Measurements from ENCODE around the gene RNF186.
"Not testable (repeated sequence)": the region's sequence is repeated elsewhere in the genome, so short reads cannot be mapped to it uniquely, and the experiment has no call there.

Gene RNF186

GRCh38 chr1:19852036-19852435 is 37.0 kb upstream of the RNF186 start:
- no peak overlapping the region for H3K4me3 ChIP-seq (ENCODE audit: low read length)
- no peaks in the 10 kb centered on the region for H3K36me3 ChIP-seq (replicated peaks; ENCODE audit: insufficient read depth, low read length)
- H3K9ac ChIP-seq (ENCODE audit: low read length), result no peak overlapping the region
- H3K4me2 ChIP-seq (ENCODE audit: low read depth, low read length), result no peak overlapping the region
- no peak overlapping the region for H2AFZ ChIP-seq (ENCODE audit: low read length)
- no peak overlapping the region for H3K27ac ChIP-seq (ENCODE audit: low read length)
- TF ChIP-seq EZH2 (optimal IDR thresholded peaks at IDR 0.05; ENCODE audit: low read depth, low read length) (no peak), CTCF (IDR thresholded peaks at IDR 0.05; ENCODE audit: low read length) (no peak), EZH2phosphoT487 (IDR thresholded peaks at IDR 0.05; ENCODE audit: low read length) (no peak)
- DNase-seq, result no peak
- no peaks in the 10 kb centered on the region for H3K79me2 ChIP-seq (ENCODE audit: low read length)
- H3K27me3 ChIP-seq (replicated peaks; ENCODE audit: insufficient read depth, low read length), result no peaks in the 10 kb centered on the region
- H4K20me1 ChIP-seq (ENCODE audit: insufficient read depth, low read length), result no peaks in the 10 kb centered on the region
- no peaks in the 10 kb centered on the region for H3K4me1 ChIP-seq (ENCODE audit: low read length)
- no peaks in the 10 kb centered on the region for H3F3A ChIP-seq (ENCODE audit: insufficient read depth, low read length)
- H3K9me2 ChIP-seq (replicated peaks; ENCODE audit: insufficient read depth, low read length), result no peaks in the 10 kb centered on the region
- no peaks in the 10 kb centered on the region for H3K9me3 ChIP-seq (replicated peaks; ENCODE audit: insufficient read depth, low read length)

- H3F3A ChIP-seq (ENCODE audit: insufficient read depth, low read length), result no peaks in the 10 kb centered on the region
- no peaks in the 10 kb centered on the region for H3K36me3 ChIP-seq (replicated peaks; ENCODE audit: insufficient read depth, low read length)
- TF ChIP-seq EZH2phosphoT487 (IDR thresholded peaks at IDR 0.05; ENCODE audit: low read length), result no peak
- no peak for TF ChIP-seq EZH2 (optimal IDR thresholded peaks at IDR 0.05; ENCODE audit: low read depth, low read length)
- TF ChIP-seq CTCF (IDR thresholded peaks at IDR 0.05; ENCODE audit: low read length), result no peak
These were observed 35.1 kb upstream of the RNF186 start for GRCh38 chr1:19850214-19850613.

GRCh38 chr1:19849307-19849706 is 34.2 kb upstream of the RNF186 start:
- H3F3A ChIP-seq (ENCODE audit: insufficient read depth, low read length); H3K4me3 ChIP-seq (ENCODE audit: low read length); H3K36me3 ChIP-seq (replicated peaks; ENCODE audit: insufficient read depth, low read length); H3K9me3 ChIP-seq (replicated peaks; ENCODE audit: insufficient read depth, low read length); H3K79me2 ChIP-seq (ENCODE audit: low read length); DNase-seq; H2AFZ ChIP-seq (ENCODE audit: low read length); H3K9ac ChIP-seq (ENCODE audit: low read length); H3K27ac ChIP-seq (ENCODE audit: low read length); H3K9me2 ChIP-seq (replicated peaks; ENCODE audit: insufficient read depth, low read length); H3K4me1 ChIP-seq (ENCODE audit: low read length); H3K27me3 ChIP-seq (replicated peaks; ENCODE audit: insufficient read depth, low read length); H4K20me1 ChIP-seq (ENCODE audit: insufficient read depth, low read length); H3K4me2 ChIP-seq (ENCODE audit: low read depth, low read length): not testable (repeated sequence)

More at GRCh38 chr1:19850214-19850613, 35.1 kb upstream of the RNF186 start:
- Histone ChIP-seq H3K79me2 (ENCODE audit: low read length) (no peaks in the 10 kb centered on the region), H3K27ac (ENCODE audit: low read length) (no peak overlapping the region), H3K27me3 (replicated peaks; ENCODE audit: insufficient read depth, low read length) (no peaks in the 10 kb centered on the region), H3K9ac (ENCODE audit: low read length) (no peak overlapping the region), H3K4me1 (ENCODE audit: low read length) (no peaks in the 10 kb centered on the region), H3K4me3 (ENCODE audit: low read length) (no peak overlapping the region), H3K9me2 (replicated peaks; ENCODE audit: insufficient read depth, low read length) (no peaks in the 10 kb centered on the region), H4K20me1 (ENCODE audit: insufficient read depth, low read length) (no peaks in the 10 kb centered on the region), H3K4me2 (ENCODE audit: low read depth, low read length) (no peak overlapping the region), H2AFZ (ENCODE audit: low read length) (no peak overlapping the region), H3K9me3 (replicated peaks; ENCODE audit: insufficient read depth, low read length) (no peaks in the 10 kb centered on the region)
- no peak for DNase-seq

GRCh38 chr1:19847334-19847733 is 32.3 kb upstream of the RNF186 start:
- H3K27me3 ChIP-seq (replicated peaks; ENCODE audit: insufficient read depth, low read length); H3K79me2 ChIP-seq (ENCODE audit: low read length); H3K4me3 ChIP-seq (ENCODE audit: low read length); H2AFZ ChIP-seq (ENCODE audit: low read length); H3K9ac ChIP-seq (ENCODE audit: low read length); H3K9me3 ChIP-seq (replicated peaks; ENCODE audit: insufficient read depth, low read length); H4K20me1 ChIP-seq (ENCODE audit: insufficient read depth, low read length); H3K4me2 ChIP-seq (ENCODE audit: low read depth, low read length); H3K27ac ChIP-seq (ENCODE audit: low read length); H3K9me2 ChIP-seq (replicated peaks; ENCODE audit: insufficient read depth, low read length); H3K36me3 ChIP-seq (replicated peaks; ENCODE audit: insufficient read depth, low read length); H3K4me1 ChIP-seq (ENCODE audit: low read length); DNase-seq; H3F3A ChIP-seq (ENCODE audit: insufficient read depth, low read length): not testable (repeated sequence)
